BJ (cell line): Measurements from ENCODE around the gene USP51. TPM values are rescaled to one million over a fixed set of nuclear protein-coding genes. Genes with fewer than 3 reads are reported as not detected.
"Not testable (repeated sequence)": the region's sequence is repeated elsewhere in the genome, so short reads cannot be mapped to it uniquely, and the experiment has no call there.

Source experiments
- CTCF ChIA-PET: fragments of 350-600 bp; formaldehyde crosslinking; extraction: SDS; loops from one replicate; lab custom pipeline; 2021; ENCODE audit warnings: antibody characterized with exemption, inconsistent platforms; lab: Yijun Ruan, JAX
- POLR2A ChIA-PET: fragments of 300-600 bp; sonication (Branson Sonifier 250); formaldehyde crosslinking; extraction: SDS; loops from one replicate; lab custom pipeline; 2021; ENCODE audit warnings: antibody characterized with exemption; lab: Charles Lee
- DNase-seq: peaks from one replicate; pipeline ENCODE4 v3.0.0-alpha.2; 2011; ENCODE audit warnings: low read depth
- H3K27me3 ChIP-seq: 2 replicates; pipeline ENCODE4 v1.6.0; 2011; ENCODE audit warnings: low read length; ENCODE audit not compliant: control insufficient read depth, insufficient read depth
- H3K36me3 ChIP-seq: 2 replicates; pipeline ENCODE4 v1.5.1; 2011; ENCODE audit warnings: low read length; ENCODE audit not compliant: control insufficient read depth, insufficient read depth
- H3K4me3 ChIP-seq: 2 replicates; pipeline ENCODE4 v1.5.1; 2011; ENCODE audit warnings: low read depth, mild to moderate bottlenecking, control low read depth, low read length
- CTCF ChIP-seq: IDR thresholded peaks from 2 replicates; pipeline ENCODE4 v1.5.1; 2011; ENCODE audit warnings: low read depth, mild to moderate bottlenecking, control low read depth, inconsistent platforms, low read length, moderate library complexity; ENCODE audit not compliant: insufficient read depth
- polyA plus RNA-seq: library from polyadenylated mRNA; depleted of rRNA; stranded (reverse); fragments of >200 nt; gene quantifications from 2 replicates; pipeline ENCODE4 v1.2.3, GENCODE V29; 2011

The USP51 gene
- polyA plus RNA-seq, 1 experiment, result 0.49 TPM

GRCh38 chrX:55488006-55488592 lies 1.5 kb downstream of the USP51 start:
- DNase-seq, result no peak
- H3K4me3 ChIP-seq, result peak overlapping the region; percentile 65
- POLR2A ChIA-PET, result no interaction called here
- no peaks in the 10 kb centered on the region for H3K27me3 ChIP-seq
- H3K36me3 ChIP-seq, result no peaks in the 10 kb centered on the region
- no peak for TF ChIP-seq CTCF
- CTCF ChIA-PET, result no interaction called here

- ChIA-PET CTCF (no interaction called here), POLR2A (no interaction called here)
- Histone ChIP-seq H3K27me3 (no peaks in the 10 kb centered on the region), H3K4me3 (no peak overlapping the region), H3K36me3 (no peaks in the 10 kb centered on the region)
- no peak for DNase-seq
- TF ChIP-seq CTCF, result no peak
These were observed 2.5 kb downstream of the USP51 start for GRCh38 chrX:55487143-55487542.

- no peak for DNase-seq
- no peaks in the 10 kb centered on the region for H3K36me3 ChIP-seq
- ChIA-PET CTCF (no interaction called here), POLR2A (no interaction called here)
- H3K27me3 ChIP-seq, result no peaks in the 10 kb centered on the region
- TF ChIP-seq CTCF, result no peak
- H3K4me3 ChIP-seq, result no peak overlapping the region
These were observed 2.9 kb downstream of the USP51 start for GRCh38 chrX:55486736-55487135.

GRCh38 chrX:55484948-55485347 lies 4.7 kb downstream of the USP51 start:
- ChIA-PET CTCF (no interaction called here), POLR2A (no interaction called here)
- Histone ChIP-seq H3K27me3 (no peaks in the 10 kb centered on the region), H3K36me3 (no peaks in the 10 kb centered on the region), H3K4me3 (no peak overlapping the region)
- TF ChIP-seq CTCF, result no peak
- no peak for DNase-seq

- DNase-seq, result no peak
- Histone ChIP-seq H3K4me3 (no peak overlapping the region), H3K36me3 (no peaks in the 10 kb centered on the region), H3K27me3 (no peaks in the 10 kb centered on the region)
- POLR2A ChIA-PET, result no interaction called here
- no peak for TF ChIP-seq CTCF
- CTCF ChIA-PET, result no interaction called here
These were observed 9.1 kb downstream of the USP51 start for GRCh38 chrX:55480390-55481062.

GRCh38 chrX:55479956-55480355 lies 9.7 kb downstream of the USP51 start:
- POLR2A ChIA-PET, H3K4me3 ChIP-seq, H3K27me3 ChIP-seq, CTCF ChIA-PET, H3K36me3 ChIP-seq, DNase-seq: not testable (repeated sequence)

GRCh38 chrX:55465791-55466190 lies 23.9 kb downstream of the USP51 start:
- POLR2A ChIA-PET, DNase-seq, H3K36me3 ChIP-seq, H3K27me3 ChIP-seq, CTCF ChIA-PET, H3K4me3 ChIP-seq: not testable (repeated sequence)

GRCh38 chrX:55465108-55465507 lies 24.5 kb downstream of the USP51 start:
- H3K4me3 ChIP-seq, H3K27me3 ChIP-seq, POLR2A ChIA-PET, H3K36me3 ChIP-seq, CTCF ChIA-PET, DNase-seq: not testable (repeated sequence)
